ENCODE measurements around the gene ORMDL3. TPM values are rescaled to one million over a fixed set of nuclear protein-coding genes. Genes with fewer than 3 reads are reported as not detected.

The ORMDL3 gene
- total RNA-seq, 2 experiments from 2014 or later: 57.2 to 58.2 TPM

DNA sequence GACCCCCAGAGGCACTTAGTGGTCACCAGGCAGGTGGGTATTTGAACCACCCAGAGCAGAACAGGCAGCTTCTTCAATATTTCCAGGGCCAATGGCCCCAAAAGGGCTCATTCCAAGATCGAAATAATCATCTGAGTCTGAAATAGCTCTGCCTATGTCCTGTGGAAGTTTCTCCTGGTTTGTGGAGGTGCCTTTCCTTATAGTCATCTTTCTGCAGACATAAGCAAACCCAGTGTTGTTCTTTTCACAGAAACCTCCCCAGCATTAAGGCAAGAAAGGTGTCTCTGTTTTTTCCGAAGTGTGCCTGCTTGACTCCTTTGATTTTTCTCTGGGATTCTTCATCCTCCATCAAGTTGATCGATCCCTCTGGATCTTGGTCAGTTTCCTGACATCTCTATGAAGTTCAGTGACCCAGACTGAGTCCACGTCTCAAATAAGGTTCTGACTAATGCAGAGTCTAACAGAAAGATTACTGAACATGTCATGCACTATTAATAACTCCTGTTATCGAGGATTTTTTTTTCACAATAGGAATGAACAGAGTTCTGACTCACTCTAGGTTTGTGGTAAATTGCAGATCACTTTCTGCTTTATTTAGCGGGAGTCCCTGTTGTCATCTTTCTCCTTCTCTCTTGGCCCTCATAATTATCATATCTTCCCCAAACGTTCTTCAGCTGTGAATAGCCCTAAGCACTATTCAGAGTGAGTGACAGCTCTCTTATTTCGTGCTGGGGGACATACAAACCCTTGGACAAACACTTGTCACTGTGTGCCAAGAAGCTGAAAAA lies 1.7 kb upstream of the ORMDL3 start:
- ChIA-PET CTCF (interaction anchor here (2.2 kb wide), 1 partner anchor 51 kb away, joined by 8 read pairs; the partner anchor contains the start of gene PSMD3), POLR2A (no interaction called here)

DNA sequence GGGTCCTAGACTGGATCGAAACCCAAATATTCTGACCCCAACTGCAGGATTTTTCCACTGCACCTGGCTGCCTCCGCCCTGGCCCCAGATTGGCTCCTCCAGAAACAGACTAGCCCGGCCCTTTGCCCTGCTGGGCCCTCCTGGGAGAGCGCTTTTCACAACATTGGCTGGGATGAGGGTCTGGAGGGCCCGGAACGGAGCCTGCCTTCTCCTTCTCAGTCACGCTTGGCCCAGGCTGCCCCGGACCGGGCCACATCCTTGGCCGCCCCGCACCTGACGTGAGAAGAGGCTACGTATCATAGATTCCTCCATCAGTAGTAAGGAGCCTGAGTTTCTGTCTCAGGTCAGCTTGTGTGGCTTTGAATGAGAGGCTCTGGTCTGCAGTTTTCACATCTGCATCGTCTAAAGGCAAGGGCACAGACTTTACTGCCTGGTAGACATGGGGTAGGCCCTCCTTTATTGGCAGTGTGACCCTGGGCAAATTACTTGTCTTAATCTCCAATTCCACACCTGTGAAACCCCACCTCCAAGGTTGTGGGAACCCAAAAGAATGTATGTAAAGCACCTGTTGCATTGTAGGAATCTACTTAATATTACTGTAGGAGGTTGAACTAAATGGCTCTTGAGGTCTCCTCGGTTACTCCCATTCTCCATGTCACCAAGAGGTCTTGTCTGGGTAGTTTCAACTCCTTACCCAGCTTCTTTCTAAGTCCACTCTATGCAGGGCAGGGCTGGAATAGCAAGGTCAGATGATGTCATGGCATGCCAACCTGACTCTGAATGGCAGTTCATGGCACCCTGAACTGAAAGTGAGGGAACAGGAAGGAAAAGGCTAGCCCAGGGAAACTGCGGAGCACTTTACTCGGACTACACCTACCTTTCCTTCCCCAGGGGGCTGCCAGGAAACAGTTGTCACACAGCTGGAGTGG lies 792 bp upstream of the ORMDL3 start:
- ChIA-PET POLR2A (interaction anchor here (2.8 kb wide), 1 partner anchor 12 kb away, joined by 17 read pairs; no protein-coding TSS in a partner anchor), CTCF (interaction anchor here (1.8 kb wide), 1 partner anchor 18 kb away, joined by 4 read pairs; no protein-coding TSS in a partner anchor)

DNA sequence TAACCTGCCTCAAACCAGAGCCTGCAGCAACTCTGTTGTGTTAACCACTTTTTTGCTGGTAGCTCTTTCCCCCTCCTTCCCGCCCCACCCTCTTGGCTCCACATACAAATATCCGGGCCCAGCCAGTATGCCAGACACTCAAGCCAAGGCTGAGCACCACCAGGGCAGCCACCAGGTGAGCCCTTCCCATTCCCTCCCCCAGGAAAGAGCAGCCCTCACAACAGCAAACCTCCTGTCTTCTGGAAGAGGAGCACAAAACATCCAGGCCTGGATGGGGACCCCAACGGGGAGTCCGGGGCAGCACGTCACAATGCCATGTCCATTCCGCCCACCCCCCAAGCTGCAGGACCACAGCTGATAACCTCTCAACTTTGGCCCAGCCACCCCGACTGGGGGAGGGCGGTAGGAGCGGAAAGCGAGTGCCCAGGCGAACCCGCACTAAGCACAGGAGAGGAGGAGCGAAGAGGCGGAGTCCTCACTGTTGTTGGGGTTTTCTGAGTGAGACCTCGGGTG lies 757 bp downstream of the ORMDL3 start:
- ChIA-PET CTCF (interaction anchor here (0.9 to 1.8 kb wide), 5 partner anchors 11 to 52 kb away, joined by 3 to 4 read pairs (median 3); no protein-coding TSS in a partner anchor), POLR2A (interaction anchor here (0.6 to 2.8 kb wide), 7 partner anchors 11 to 172 kb away, joined by 3 to 17 read pairs (median 4); partner anchors contain the start of gene IKZF3)

DNA sequence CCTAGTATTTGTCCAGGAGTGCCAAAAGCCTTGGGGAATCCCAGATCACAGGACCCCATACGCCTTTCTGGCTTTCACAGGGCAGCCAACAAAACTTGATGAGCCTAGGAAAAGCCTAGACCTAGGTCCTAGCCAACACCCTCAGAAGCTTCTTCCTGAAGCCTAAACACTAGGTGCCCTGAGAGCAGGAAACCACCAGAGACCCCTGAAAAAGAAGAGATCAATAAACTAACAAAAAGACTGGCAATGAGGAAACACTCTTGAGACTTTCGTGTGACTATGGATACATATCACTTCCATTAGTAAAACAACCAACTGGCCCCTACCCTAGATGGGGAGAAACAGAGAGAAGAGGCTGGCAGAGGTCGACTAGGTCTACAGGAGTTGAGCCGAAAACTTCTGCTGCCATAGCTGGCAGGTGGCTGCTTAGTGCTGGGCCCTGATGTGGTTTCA lies 1.2 kb downstream of the ORMDL3 start:
- POLR2A ChIA-PET: interaction anchor here (0.6 to 2.8 kb wide), 7 partner anchors 10 to 171 kb away, joined by 3 to 17 read pairs (median 4); partner anchors contain the start of gene IKZF3
- CTCF ChIA-PET: interaction anchor here (0.9 to 1.8 kb wide), 4 partner anchors 10 to 53 kb away, joined by 3 to 4 read pairs (median 4); no protein-coding TSS in a partner anchor

DNA sequence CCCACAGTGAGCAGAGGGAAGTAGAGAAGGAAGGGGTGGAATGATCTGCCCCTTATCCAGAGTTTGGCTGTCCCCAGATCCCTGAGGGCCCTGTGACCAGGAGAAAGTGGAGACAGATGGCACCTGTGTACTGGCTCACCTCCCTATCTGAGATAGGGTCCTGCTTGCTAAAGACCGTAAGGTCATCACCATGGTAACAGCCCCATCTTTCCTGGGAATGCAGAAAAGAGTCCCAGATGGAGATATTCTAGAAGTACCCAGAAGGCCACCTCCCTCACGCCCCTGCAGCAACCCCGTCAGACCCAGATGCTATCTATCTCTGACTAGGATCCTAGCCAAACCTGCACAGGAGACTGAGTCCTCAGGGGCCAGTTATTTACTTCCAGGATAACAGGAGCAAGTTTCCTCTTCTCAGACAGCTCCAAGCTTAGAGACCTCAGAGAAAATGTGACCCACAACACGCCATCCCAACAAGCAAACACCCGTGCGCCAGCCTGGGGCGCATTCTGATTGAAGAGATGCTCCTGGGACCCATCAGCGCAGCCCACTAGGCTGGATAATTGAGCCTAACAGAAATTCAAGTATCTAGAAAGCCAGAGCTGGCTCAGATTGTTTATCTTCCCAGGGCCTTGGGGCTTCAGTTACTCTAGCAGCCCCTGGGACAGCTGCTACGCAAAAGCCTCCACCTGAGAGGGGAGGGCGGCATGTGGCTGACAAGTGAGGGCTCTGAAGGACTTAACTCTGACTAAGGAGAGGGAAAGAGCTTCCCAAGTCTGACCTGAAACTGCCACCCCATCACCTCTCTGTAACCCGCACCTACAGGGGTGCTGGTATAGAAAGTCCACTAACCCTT lies 1.9 kb downstream of the ORMDL3 start:
- POLR2A ChIA-PET: interaction anchor here (1.3 to 2.8 kb wide), 5 partner anchors 10 to 171 kb away, joined by 3 to 17 read pairs (median 4); partner anchors contain the start of gene IKZF3
- CTCF ChIA-PET: interaction anchor here (0.9 to 1.8 kb wide), 3 partner anchors 10 to 53 kb away, joined by 3 to 4 read pairs (median 3); no protein-coding TSS in a partner anchor

DNA sequence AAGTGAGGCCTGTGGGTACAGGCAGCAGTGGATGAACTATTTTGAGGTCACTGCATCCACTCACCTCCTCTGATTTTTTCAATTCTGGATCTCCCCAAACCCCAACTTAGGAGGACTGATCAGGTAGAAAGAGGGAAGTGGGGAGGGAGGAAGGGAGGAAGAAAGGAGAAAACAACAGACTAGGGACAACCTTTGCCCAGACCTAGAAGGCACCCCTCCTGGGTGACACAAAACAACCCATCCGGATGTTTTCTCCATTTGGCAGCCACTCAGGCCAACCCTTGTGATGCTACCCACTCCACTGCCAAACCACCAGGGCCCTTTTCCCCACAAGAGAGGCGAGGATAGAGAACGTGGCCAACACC lies 2.7 kb downstream of the ORMDL3 start:
- CTCF ChIA-PET: interaction anchor here (1.3 to 1.8 kb wide), 2 partner anchors 54 to 56 kb away, joined by 3 to 4 read pairs; partner anchors contain the start of gene PSMD3
- POLR2A ChIA-PET: no interaction called here

DNA sequence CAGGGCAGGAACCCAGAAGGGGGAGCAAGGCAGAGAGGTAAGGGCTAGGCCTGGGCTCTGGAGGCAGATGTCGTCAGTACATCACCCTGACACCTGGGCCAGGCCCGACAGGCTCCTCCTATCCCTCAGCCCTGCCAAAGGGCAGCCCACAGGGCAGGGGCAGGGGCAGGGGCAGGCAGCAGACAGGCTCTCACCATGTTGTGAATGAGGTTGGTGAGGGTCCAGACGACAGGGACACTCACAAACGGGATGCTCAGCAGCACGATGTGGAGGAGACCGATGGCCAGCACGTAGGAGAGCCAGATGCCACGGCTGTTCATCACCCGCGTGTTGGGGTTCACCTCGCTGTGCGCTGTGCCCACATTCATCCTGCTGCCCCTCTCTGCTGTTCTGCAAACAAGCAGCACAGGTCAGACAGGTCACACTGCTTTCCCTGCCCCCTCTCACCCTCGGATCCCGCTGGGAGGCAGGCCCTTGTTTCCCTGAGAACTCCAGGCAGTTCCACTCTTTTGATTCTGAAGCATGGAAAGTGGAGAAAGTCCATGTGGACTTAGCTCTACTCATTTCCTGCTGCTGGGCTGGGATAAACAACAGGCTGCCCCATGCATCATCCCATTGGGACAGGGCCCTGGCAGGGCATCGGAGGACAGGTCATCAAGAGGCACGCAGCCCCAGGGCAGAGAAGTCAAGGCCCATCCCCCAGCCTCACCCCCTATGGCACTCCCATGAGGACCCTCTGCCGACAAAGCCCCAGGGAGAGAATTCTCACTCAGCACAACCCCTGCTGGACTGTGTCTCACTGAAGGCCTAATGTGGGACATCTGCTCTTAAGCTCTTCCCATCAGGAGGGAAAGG lies 3.3 kb downstream of the ORMDL3 start:
- CTCF ChIA-PET: interaction anchor here (1.3 kb wide), 1 partner anchor 56 kb away, joined by 3 read pairs; the partner anchor contains the start of gene PSMD3
- POLR2A ChIA-PET: no interaction called here

DNA sequence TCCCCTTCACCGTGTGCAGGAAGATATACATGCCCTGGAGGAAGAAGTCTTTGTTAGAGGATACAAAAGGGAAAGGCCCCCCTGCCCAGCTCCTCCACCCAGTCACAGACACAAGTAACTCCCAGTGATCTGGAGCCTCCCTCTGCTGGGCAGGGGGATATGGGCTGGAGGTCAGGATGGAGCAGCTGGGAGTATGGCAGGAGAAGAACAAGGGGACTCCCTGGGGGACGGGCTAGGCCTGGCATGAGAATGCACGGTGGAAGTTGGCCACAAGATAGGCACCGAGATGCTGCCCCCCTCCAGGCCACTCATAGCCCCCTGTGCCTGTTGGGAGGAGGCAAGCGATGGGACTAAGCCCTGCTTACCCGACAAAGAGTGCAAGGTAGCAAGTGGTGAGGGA lies 4.2 kb downstream of the ORMDL3 start:
- POLR2A ChIA-PET: interaction anchor here (0.5 kb wide), 1 partner anchor 146 kb away, joined by 10 read pairs; no protein-coding TSS in a partner anchor
- CTCF ChIA-PET: no interaction called here

DNA sequence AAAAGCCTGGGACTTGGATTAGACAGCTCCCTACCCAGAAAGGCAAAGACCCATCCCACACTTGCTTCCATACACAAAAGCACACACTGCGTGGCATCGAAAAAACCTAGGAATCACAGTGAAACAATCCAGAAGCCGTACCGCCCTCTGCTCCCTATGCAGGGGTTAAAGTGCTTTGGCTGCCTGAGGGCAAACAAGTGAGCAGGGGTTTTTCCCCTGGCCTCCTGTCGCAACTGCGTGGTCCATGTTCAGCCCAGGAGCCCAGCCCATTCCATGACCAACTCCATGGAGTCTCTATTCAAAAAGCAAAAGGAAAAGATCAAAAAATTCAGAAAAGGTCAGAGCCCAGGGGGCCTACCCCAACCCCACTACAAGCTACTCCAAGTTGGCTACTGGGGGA lies 5.4 kb downstream of the ORMDL3 start:
- ChIA-PET CTCF (interaction anchor here (0.7 kb wide), 1 partner anchor 49 kb away, joined by 3 read pairs; no protein-coding TSS in a partner anchor), POLR2A (interaction anchor here (0.6 kb wide), 1 partner anchor 293 kb away, joined by 3 read pairs; no protein-coding TSS in a partner anchor)

DNA sequence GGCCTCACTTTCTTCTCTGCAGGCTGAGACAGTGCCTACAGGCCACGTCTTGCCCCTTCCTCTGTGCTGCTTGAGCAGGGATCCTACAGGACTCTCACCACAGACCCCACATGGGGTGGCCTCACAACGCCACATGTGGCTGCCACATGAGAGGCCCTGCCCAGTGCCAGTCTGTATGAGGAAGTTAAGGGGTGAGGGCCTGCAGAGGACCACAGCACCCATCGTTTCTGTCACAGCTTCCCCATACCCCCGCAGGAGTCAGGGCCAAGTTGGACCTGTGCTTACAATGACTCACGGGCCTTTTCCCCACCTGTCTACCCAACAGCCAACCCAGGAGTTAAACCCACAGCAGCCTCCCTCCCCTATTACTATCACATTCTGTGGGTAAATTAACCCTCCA lies 6.1 kb downstream of the ORMDL3 start:
- CTCF ChIA-PET: no interaction called here
- POLR2A ChIA-PET: no interaction called here

DNA sequence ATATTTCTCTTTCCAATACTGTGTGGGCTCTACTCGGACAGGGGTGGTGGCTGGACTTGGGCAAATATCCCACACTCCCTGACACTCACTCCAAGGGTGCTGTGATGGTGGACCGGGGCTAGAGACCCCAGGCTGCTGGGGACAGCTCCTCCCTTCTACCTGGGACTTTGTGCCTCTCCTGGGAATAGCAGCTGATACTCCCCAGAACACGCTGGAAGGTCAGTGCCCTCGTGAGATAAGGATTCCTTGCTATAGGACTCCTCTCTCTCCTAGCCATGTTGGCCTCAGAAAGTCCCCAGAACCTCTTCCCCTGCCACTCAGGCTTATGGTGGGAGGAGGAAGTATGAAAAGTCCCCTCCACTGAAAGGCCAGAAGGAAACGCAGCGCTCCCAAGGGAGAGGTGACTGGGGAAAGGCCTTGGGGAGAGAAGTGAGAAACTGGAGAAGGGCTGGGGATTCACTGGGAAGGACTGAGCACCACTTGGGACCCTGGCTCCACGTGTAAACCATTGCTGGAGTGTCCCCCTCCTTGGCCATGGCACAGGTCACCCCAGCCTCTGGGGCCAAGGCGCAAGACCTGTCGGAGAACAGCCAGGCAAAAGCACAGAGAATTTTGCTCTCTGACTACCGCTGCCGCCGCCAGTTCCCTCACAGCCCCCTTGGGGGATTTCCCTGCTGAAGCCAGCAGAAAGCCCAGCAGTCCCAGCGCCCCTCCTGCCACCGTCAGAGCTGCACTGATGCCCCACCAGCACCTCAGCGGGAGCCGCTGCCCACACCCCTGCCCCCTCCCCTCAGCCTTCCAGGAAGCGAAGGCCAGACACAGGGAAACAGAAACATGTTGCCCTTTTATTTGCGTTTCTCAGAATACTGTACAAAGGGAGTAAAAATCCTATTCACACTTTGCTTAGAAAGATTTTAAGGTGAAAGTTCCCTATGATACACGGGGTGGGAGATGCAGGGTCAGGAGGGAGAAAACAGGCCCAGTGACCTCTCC lies 6.9 kb downstream of the ORMDL3 start:
- ChIA-PET POLR2A (interaction anchor here (0.6 kb wide), 1 partner anchor 190 kb away, joined by 3 read pairs; the partner anchor contains the start of gene MIEN1), CTCF (no interaction called here)

DNA sequence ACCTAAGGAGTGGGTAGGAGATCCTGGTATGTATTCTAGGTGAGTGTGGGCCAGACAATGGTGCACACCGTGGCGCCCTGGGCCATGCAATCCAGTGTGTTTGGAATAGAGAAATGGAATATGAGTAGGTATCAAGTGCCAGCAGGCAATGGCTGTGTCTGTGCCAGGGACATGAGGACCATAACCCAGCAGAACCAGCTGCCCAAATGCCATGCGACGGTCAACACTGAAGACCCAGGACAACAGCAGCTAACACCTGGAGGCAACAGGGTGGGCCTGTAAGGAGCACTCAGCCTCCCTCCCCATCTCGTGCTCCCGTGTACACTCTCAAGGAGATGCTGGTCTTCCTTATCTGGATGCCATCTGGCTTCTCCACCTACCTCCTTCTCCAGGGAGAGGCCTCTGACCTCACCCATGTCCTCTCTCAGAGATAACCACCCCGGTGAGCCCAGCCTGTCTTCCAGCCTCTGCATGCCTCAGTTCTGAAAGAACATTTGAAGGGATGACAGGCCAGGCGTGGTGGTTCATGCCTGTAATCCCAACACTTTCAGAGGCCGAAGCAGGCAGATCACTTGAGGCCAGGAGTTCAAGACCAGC lies 8.2 kb downstream of the ORMDL3 start:
- POLR2A ChIA-PET: interaction anchor here (0.5 kb wide), 1 partner anchor 12 kb away, joined by 3 read pairs; no protein-coding TSS in a partner anchor
- CTCF ChIA-PET: no interaction called here

DNA sequence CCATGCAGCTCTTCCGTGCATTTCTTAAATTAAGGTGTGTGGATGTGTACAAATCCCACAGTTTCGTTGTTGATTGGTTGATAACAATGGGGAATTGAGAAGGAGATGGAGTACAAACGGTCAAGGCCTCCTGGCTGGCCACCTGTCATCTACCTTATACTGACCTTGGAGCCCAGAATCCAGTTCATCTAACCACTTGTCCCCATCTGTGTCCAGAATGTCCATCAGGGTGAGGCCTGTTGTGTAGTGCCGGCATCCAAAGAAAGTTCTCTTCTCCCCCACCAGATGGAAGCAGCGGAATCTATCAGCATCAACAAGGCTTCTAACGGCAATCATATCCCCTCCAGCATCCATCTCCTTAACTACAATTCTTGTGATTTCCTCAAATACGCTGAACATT lies 10.5 kb downstream of the ORMDL3 start:
- ChIA-PET CTCF (interaction anchor here (0.6 to 1.6 kb wide), 2 partner anchors 9 to 609 kb away, joined by 3 to 4 read pairs; no protein-coding TSS in a partner anchor), POLR2A (interaction anchor here (2.1 kb wide), 1 partner anchor 10 kb away, joined by 17 read pairs; the partner anchor contains the start of genes LRRC3C and ORMDL3)

DNA sequence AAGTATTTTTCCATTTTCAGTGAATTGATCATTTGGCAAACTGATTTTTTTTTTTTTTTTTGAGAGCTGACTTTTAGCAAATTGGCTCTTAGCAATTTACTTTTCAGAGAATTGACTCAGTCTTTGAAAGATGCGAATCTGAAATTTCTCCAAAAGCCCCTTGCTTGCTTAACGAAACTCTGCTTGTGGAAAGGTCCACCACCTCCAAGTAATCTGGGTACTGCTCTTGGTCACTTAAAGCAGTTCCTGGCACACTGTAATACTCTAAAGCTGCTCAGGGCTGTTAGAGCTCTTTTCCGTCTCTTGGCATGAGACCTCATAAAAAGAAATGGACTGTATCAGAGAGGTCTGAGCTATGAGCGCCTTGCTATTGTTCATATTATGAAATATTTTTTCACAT lies 11.8 kb downstream of the ORMDL3 start:
- CTCF ChIA-PET: interaction anchor here (1.5 to 1.6 kb wide), 2 partner anchors 11 to 64 kb away, joined by 3 to 6 read pairs; partner anchors contain the start of gene PSMD3
- POLR2A ChIA-PET: interaction anchor here (2.1 kb wide), 1 partner anchor 11 kb away, joined by 17 read pairs; the partner anchor contains the start of genes LRRC3C and ORMDL3

DNA sequence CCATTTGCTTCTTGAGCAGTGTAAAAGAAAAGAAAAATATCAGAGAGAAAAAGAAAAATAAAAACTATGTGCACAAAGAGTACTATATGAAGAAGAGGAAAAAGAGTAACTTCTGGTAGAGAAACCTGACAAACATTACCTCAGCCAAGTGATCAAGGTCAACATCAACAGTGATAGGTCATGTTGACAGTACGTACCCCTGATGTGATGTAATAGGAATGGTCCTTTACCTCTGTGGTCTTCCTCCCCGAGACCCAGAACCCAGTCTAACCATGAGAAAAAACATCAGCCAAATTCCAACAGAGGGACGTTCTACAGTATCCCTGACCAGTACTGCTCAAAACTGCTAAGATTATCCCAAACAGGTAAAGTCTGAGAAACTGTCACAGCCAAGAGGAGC lies 13.4 kb downstream of the ORMDL3 start:
- CTCF ChIA-PET: no interaction called here

More for the DNA sequence above, 13.4 kb downstream of the ORMDL3 start:
- POLR2A ChIA-PET: no interaction called here

All from activated CD8-positive, alpha-beta memory T cell treated with anti-CD3 and anti-CD28 coated beads for 36 hours (primary cell).